HL-60 (cell line): ENCODE measurements around the gene PDE4B.

Experiments
- DNase-seq, 2 experiments: peaks; one replicate each; pipeline ENCODE4 v3.0.0-alpha.2; 2010 to 2020; ENCODE audit warnings: low read depth in 1 of 2, low spot score in 1 of 2
- H3K27ac ChIP-seq: fragments of 250-450 bp; sonication (Bioruptor Pico); replicated peaks from 2 replicates; pipeline ENCODE4 v1.5.1; 2020; ENCODE audit warnings: mild to moderate bottlenecking, moderate library complexity
- H3K27me3 ChIP-seq: fragments of 250-450 bp; sonication (Bioruptor Pico); 2 replicates; pipeline ENCODE4 v1.5.1; 2021; ENCODE audit warnings: mild to moderate bottlenecking, moderate library complexity; ENCODE audit not compliant: insufficient read depth, poor library complexity, severe bottlenecking
- H3K4me3 ChIP-seq: replicated peaks from 2 replicates; pipeline ENCODE4 v1.5.1; 2011; ENCODE audit warnings: mild to moderate bottlenecking, control low read depth, low read length; ENCODE audit not compliant: insufficient read depth
- CTCF ChIP-seq: IDR thresholded peaks from one replicate; pipeline ENCODE4 v1.5.1; 2011; ENCODE audit warnings: low read length, control low read depth, inconsistent platforms; ENCODE audit not compliant: insufficient read depth
- GABPA ChIP-seq: IDR thresholded peaks from 2 replicates; pipeline ENCODE4 v1.6.1; 2012; ENCODE audit warnings: low read depth
- POLR2AphosphoS5 ChIP-seq: IDR thresholded peaks from 2 replicates; pipeline ENCODE4 v1.6.1; 2012; ENCODE audit warnings: low read depth
- SPI1 ChIP-seq: IDR thresholded peaks from 2 replicates; pipeline ENCODE4 v1.6.1; 2012; ENCODE audit warnings: low read depth, mild to moderate bottlenecking, borderline replicate concordance
- TF ChIP-seq, protein P1 (sequence below): IDR thresholded peaks from 2 replicates; pipeline ENCODE4 v1.6.1; 2012; ENCODE audit warnings: low read depth; ENCODE audit not compliant: insufficient replicate concordance

PDE4B gene

GRCh38 chr1:66296370-66296769 is 503.7 kb downstream of the PDE4B start:
- DNase-seq, result peak in 1 of 2 experiments; percentile 11
- no peak overlapping the region for H3K27ac ChIP-seq
- TF ChIP-seq CTCF (no peak), POLR2AphosphoS5 (no peak), SPI1 (no peak; the same call in 1 of the 2 replicates), GABPA (no peak)
- TF ChIP-seq, protein P1, sequence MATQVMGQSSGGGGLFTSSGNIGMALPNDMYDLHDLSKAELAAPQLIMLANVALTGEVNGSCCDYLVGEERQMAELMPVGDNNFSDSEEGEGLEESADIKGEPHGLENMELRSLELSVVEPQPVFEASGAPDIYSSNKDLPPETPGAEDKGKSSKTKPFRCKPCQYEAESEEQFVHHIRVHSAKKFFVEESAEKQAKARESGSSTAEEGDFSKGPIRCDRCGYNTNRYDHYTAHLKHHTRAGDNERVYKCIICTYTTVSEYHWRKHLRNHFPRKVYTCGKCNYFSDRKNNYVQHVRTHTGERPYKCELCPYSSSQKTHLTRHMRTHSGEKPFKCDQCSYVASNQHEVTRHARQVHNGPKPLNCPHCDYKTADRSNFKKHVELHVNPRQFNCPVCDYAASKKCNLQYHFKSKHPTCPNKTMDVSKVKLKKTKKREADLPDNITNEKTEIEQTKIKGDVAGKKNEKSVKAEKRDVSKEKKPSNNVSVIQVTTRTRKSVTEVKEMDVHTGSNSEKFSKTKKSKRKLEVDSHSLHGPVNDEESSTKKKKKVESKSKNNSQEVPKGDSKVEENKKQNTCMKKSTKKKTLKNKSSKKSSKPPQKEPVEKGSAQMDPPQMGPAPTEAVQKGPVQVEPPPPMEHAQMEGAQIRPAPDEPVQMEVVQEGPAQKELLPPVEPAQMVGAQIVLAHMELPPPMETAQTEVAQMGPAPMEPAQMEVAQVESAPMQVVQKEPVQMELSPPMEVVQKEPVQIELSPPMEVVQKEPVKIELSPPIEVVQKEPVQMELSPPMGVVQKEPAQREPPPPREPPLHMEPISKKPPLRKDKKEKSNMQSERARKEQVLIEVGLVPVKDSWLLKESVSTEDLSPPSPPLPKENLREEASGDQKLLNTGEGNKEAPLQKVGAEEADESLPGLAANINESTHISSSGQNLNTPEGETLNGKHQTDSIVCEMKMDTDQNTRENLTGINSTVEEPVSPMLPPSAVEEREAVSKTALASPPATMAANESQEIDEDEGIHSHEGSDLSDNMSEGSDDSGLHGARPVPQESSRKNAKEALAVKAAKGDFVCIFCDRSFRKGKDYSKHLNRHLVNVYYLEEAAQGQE, result no peak

DNA sequence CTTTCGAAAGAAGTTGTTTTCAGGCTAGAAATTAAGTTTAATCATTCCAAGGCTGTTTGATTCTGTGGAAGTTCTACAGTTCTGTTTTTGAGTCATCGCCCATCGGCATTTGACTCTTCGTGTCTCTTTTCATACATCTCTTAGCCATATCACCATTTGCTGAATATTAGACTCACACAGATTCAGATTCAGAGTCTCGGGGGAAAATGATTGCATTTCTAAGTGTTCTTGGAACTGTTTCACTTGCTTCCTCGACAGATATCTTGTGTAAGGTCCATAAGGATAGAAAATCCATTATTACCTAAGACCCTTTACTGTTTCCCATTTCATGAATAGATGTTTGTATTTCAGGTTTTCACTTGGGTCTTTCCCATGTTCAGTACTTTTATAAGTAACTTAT is 504.3 kb downstream of the PDE4B start:
- DNase-seq, result no peak
- H3K4me3 ChIP-seq, result no peak overlapping the region
- TF ChIP-seq, protein P1, result no peak
- TF ChIP-seq POLR2AphosphoS5 (no peak), CTCF (no peak), SPI1 (no peak), GABPA (no peak)
- no peaks in the 10 kb centered on the region for H3K27me3 ChIP-seq
- no peak overlapping the region for H3K27ac ChIP-seq

More at GRCh38 chr1:66296370-66296769, 503.7 kb downstream of the PDE4B start:
- no peak overlapping the region for H3K4me3 ChIP-seq
- no peaks in the 10 kb centered on the region for H3K27me3 ChIP-seq

GRCh38 chr1:66298464-66298863 is 505.8 kb downstream of the PDE4B start:
- no peak overlapping the region for H3K4me3 ChIP-seq
- no peak overlapping the region for H3K27ac ChIP-seq
- DNase-seq, result no peak
- no peaks in the 10 kb centered on the region for H3K27me3 ChIP-seq
- TF ChIP-seq GABPA (no peak), CTCF (no peak), SPI1 (no peak), POLR2AphosphoS5 (no peak)
- TF ChIP-seq, protein P1, result no peak
